PC-9 (cell line): ENCODE data around the gene SFTPA1. TPM values are rescaled to one million over a fixed set of nuclear protein-coding genes. Genes with fewer than 3 reads are reported as not detected.
A peak's percentile ranks its signal among the peaks of the same experiment; 100 is the strongest.

ENCODE experiments used
- Bru-seq: library from RNA; stranded (reverse); fragments of 400-500 nt; gene quantifications from one replicate; lab custom pipeline; 2021; lab: Mats Ljungman, UMichigan
- BruChase-seq, 2 experiments: library from RNA; stranded (reverse); fragments of 400-500 nt; gene quantifications; one replicate each; lab custom pipeline; 2021; lab: Mats Ljungman, UMichigan
- BruUV-seq: library from RNA; stranded (reverse); fragments of 400-500 nt; replicated peaks from 2 replicates; lab custom pipeline; 2021; lab: Mats Ljungman, UMichigan
- CTCF ChIA-PET: fragments of 300-600 bp; sonication (Branson Sonifier 250); formaldehyde crosslinking; loops from one replicate; lab custom pipeline; 2022; ENCODE audit warnings: antibody characterized with exemption; lab: Charles Lee
- POLR2A ChIA-PET: fragments of 300-600 bp; sonication (Branson Sonifier 250); formaldehyde crosslinking; loops from one replicate; lab custom pipeline; 2022; ENCODE audit warnings: antibody characterized with exemption; ENCODE audit not compliant: unreplicated experiment; lab: Charles Lee
- DNase-seq, 2 experiments: peaks; one replicate each; pipeline versions ENCODE4 v3.0.0 to v3.0.0-alpha.2; 2015 to 2022; ENCODE audit warnings: mixed read lengths in 1 of 2
- H2AFZ ChIP-seq: fragments of 200-600 bp; sonication (generic); 2 replicates; pipeline ENCODE4 v1.8.1; 2017; ENCODE audit warnings: antibody characterized with exemption
- H3F3A ChIP-seq: fragments of 200-600 bp; sonication (generic); 2 replicates; pipeline ENCODE4 v1.8.1; 2017; ENCODE audit warnings: antibody characterized with exemption, mild to moderate bottlenecking, low read depth; ENCODE audit not compliant: insufficient read depth
- H3K27ac ChIP-seq: fragments of 200-600 bp; sonication (generic); 2 replicates; pipeline ENCODE4 v1.6.1; 2016; ENCODE audit warnings: mixed run types
- H3K27me3 ChIP-seq: fragments of 200-600 bp; sonication (generic); 2 replicates; pipeline ENCODE4 v1.6.1; 2016; ENCODE audit warnings: low read depth, mixed run types; ENCODE audit not compliant: insufficient read depth
- H3K36me3 ChIP-seq: fragments of 200-600 bp; sonication (generic); 2 replicates; pipeline ENCODE4 v1.6.1; 2016; ENCODE audit warnings: low read depth, mixed run types
- H3K4me1 ChIP-seq: fragments of 200-600 bp; sonication (generic); replicated peaks from 2 replicates; pipeline ENCODE4 v1.6.1; 2016; ENCODE audit warnings: mixed run types; ENCODE audit not compliant: insufficient read depth
- H3K4me2 ChIP-seq: fragments of 200-600 bp; sonication (generic); 2 replicates; pipeline ENCODE4 v1.6.1; 2017; ENCODE audit warnings: mixed run types
- H3K4me3 ChIP-seq: fragments of 200-600 bp; sonication (generic); 2 replicates; pipeline ENCODE4 v1.6.1; 2016; ENCODE audit warnings: mixed run types
- H3K79me2 ChIP-seq: fragments of 200-600 bp; sonication (generic); 2 replicates; pipeline ENCODE4 v1.6.1; 2017; ENCODE audit warnings: low read depth, mixed run types
- H3K9me2 ChIP-seq: fragments of 200-600 bp; sonication (generic); 2 replicates; pipeline ENCODE4 v1.8.1; 2017; ENCODE audit warnings: mild to moderate bottlenecking; ENCODE audit not compliant: insufficient read depth
- H3K9me3 ChIP-seq: fragments of 200-600 bp; sonication (generic); 2 replicates; pipeline ENCODE4 v1.8.1; 2016; ENCODE audit warnings: low read depth; ENCODE audit not compliant: insufficient read depth
- H4K20me1 ChIP-seq: fragments of 200-600 bp; sonication (generic); 2 replicates; pipeline ENCODE4 v1.8.1; 2017; ENCODE audit not compliant: insufficient read depth
- EZH2 ChIP-seq: fragments of 200-600 bp; sonication (generic); IDR thresholded peaks from 2 replicates; pipeline ENCODE4 v1.8.0; 2017; ENCODE audit warnings: antibody characterized with exemption, low read depth
- intact Hi-C: fragments of 100-400 bp; cut with micrococcal nuclease; formaldehyde crosslinking; loops from one replicate; pipeline ENCODE4 v1.10.0; 2022; ENCODE audit not compliant: unreplicated experiment
- long read RNA-seq: library from polyadenylated mRNA; stranded (forward); transcript quantifications from one replicate; pipeline ENCODE4 v2.0.0, GENCODE V29; 2022
- total RNA-seq: library from RNA; stranded (reverse); gene quantifications from 2 replicates; pipeline ENCODE4 v1.2.3, GENCODE V29; 2021
- TF ChIP-seq, protein P1 (sequence below): fragments of 200-600 bp; sonication (generic); conservative IDR thresholded peaks from 2 replicates; pipeline ENCODE4 v1.6.1; 2017; ENCODE audit warnings: mixed run types, antibody characterized with exemption, mild to moderate bottlenecking, moderate library complexity

The SFTPA1 gene
- total RNA-seq: not detected in 2 replicates
- Bru-seq, nascent RNA: not detected
- not detected for BruChase-seq, experiment 1, labeled RNA remaining after a 2-hour chase
- BruChase-seq, experiment 2, labeled RNA remaining after a 6-hour chase: not detected
- long read RNA-seq: 0 reads

DNA sequence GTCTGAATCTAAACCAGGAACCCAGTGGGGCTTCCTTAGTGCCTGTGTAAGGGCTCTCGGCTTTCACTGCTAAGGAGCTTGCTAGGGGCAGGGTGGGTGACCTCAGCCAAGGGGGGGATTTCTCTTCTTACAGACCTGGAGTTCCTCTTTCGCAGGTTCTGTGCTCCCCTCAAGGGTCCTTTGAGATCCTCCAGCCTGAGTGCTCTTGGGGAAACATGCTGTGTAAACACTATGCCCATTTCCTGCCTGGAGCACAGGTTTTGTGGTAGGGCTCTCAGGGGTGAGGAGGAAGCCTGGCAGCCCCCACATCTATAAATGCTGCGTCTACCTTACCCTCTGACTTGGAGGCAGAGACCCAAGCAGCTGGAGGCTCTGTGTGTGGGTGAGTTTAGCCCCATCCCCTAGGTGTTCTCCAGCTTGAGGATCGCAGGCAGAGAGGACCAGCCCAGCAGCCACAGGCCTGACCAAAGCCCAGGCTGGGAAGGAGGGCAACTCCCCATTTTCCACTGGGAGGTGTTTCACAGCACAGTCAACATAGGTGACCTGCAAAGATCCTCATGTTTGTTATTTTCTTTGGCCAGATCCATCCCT is at the start of gene SFTPA1:
Gene SFTPA1, plus strand, starts transcription at position 339 of the 591 bp plus-strand sequence. CDS start 887 bp downstream, outside the sequence.
- intact Hi-C loops: no loop called here
- Histone ChIP-seq H3K79me2 (no peaks in the 10 kb centered on the region), H3K9me2 (no peaks in the 10 kb centered on the region), H3K4me1 (no peaks in the 10 kb centered on the region), H3K4me2 (peak within 1 kb of the TSS; percentile 54), H3K4me3 (no peak within 1 kb of the TSS), H3K9me3 (no peaks in the 10 kb centered on the region), H3K27ac (no peak within 1 kb of the TSS), H3F3A (no peaks in the 10 kb centered on the region), H2AFZ (no peak within 1 kb of the TSS), H3K27me3 (peaks cover 29% of the 10 kb centered on the region), H4K20me1 (no peaks in the 10 kb centered on the region), H3K36me3 (no peaks in the 10 kb centered on the region)
- ChIA-PET POLR2A (no interaction called here), CTCF (no interaction called here)
- DNase-seq: no peak
- no peak for TF ChIP-seq EZH2
- TF ChIP-seq, protein P1, sequence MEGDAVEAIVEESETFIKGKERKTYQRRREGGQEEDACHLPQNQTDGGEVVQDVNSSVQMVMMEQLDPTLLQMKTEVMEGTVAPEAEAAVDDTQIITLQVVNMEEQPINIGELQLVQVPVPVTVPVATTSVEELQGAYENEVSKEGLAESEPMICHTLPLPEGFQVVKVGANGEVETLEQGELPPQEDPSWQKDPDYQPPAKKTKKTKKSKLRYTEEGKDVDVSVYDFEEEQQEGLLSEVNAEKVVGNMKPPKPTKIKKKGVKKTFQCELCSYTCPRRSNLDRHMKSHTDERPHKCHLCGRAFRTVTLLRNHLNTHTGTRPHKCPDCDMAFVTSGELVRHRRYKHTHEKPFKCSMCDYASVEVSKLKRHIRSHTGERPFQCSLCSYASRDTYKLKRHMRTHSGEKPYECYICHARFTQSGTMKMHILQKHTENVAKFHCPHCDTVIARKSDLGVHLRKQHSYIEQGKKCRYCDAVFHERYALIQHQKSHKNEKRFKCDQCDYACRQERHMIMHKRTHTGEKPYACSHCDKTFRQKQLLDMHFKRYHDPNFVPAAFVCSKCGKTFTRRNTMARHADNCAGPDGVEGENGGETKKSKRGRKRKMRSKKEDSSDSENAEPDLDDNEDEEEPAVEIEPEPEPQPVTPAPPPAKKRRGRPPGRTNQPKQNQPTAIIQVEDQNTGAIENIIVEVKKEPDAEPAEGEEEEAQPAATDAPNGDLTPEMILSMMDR: no peak
- no TSS peak for BruUV-seq

DNA sequence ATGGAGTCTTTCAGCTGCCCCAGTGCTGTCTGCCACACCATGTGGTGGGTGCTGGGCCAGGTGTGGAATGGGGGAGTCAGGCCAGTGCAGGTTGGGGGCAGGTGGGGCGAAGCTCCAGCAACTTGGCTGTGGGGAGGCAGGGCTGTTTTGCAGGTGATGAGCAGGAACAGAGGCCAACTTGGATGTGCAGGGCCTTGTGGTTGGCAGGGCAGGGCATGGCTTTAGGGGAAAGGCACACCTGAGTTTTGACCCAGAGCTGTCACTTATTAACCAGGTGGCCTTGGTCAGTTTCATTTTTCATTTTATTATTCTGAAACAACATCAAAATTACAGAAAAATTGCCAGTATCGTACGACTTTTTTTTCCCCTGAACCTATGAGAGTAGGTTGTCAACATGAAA is 49.5 kb upstream of the SFTPA1 start:
- POLR2A ChIA-PET: no interaction called here
- Histone ChIP-seq H3K27me3 (peaks cover 32% of the 10 kb centered on the region), H3K79me2 (no peaks in the 10 kb centered on the region), H3K9me2 (no peaks in the 10 kb centered on the region), H2AFZ (no peak overlapping the region), H3K4me3 (no peak overlapping the region), H3K36me3 (no peaks in the 10 kb centered on the region), H3K4me1 (peaks cover 8% of the 10 kb centered on the region), H3K9me3 (no peaks in the 10 kb centered on the region), H4K20me1 (no peaks in the 10 kb centered on the region), H3K4me2 (no peak overlapping the region), H3K27ac (no peak overlapping the region), H3F3A (no peaks in the 10 kb centered on the region)
- no peak for TF ChIP-seq EZH2
- TF ChIP-seq, protein P1: no peak
- BruUV-seq: no TSS peak
- CTCF ChIA-PET: no interaction called here
- no peak for DNase-seq
- intact Hi-C loops: loop anchor here (5.0 to 10.0 kb wide), 2 partner anchors 486 to 704 kb away; no protein-coding TSS in a partner anchor

DNA sequence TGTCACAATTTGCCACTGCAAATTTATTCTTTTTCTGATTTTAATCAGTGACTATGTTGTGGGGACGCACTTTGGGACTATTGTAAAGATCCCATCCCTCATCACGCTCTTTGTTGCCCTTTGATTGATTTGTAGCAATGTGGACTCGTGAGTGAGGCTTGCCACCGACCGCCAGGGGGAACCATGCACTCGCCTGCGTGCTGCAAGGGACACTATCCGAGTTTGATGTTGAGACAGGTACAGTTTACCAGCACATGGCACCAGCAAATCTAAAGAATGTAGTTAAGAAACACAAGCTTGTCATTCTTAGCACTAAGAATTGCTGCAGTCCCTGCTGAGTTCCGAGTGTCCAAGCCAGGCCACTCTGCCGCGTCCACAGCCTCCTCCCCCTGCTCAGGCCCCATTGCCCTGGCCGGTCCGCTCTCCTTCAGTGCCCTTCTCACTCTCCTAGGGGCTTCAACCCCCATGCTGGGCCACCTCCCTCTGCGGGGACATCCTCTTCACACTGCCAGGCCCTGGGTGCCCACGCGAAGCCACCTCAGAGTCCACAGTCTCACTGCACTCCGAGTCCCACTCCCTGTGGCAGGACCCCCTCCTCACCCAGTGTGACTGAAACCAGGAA is 48.5 kb upstream of the SFTPA1 start:
- Histone ChIP-seq H3K4me2 (no peak overlapping the region), H3K27ac (no peak overlapping the region), H3K9me2 (no peaks in the 10 kb centered on the region), H3K79me2 (no peaks in the 10 kb centered on the region), H3K9me3 (no peaks in the 10 kb centered on the region), H3K4me3 (no peak overlapping the region), H3K36me3 (no peaks in the 10 kb centered on the region), H3K4me1 (peaks cover 8% of the 10 kb centered on the region), H4K20me1 (no peaks in the 10 kb centered on the region), H3F3A (no peaks in the 10 kb centered on the region), H2AFZ (no peak overlapping the region), H3K27me3 (peaks cover 38% of the 10 kb centered on the region)
- TF ChIP-seq, protein P1: peak; percentile 92
- no peak for TF ChIP-seq EZH2
- intact Hi-C loops: loop anchor here (1.0 to 10.0 kb wide), 3 partner anchors 367 to 703 kb away; no protein-coding TSS in a partner anchor
- no TSS peak for BruUV-seq
- ChIA-PET CTCF (no interaction called here), POLR2A (no interaction called here)
- DNase-seq: peak; percentile 59 to 66
